ENCODE results near the gene MASP2. TPM values are rescaled to one million over a fixed set of nuclear protein-coding genes. Genes with fewer than 3 reads are reported as not detected.

The MASP2 gene
- total RNA-seq, 4 donors from 2014 or later = not detected

DNA sequence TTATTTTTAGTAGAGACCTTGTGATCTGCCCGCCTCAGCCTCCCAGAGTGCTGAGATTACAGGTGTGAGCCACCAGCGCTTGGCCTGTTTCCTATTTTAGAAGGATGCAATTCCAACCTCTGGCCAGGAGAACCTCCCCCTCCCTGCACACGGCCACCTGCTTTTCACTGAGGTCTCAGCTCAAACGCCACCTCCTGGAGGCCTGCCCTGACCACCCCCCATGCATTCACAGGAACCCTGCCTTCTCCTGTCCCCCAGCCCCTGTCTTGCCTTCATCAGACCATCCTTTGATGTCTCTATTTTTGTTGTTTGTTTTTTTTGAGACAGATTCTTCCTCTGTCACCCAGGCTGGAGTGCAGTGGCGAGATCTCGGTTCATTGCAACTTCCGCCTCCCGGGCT is 10.4 kb upstream of the MASP2 start:
- Histone ChIP-seq H3K27me3 (no peaks in the 10 kb centered on the region), H3K36me3 (peaks cover 18 to 23% of the 10 kb centered on the region in 2 donors), H3K27ac (no peak overlapping the region), H3K4me3 (replicated peaks in 1 of 3) (no peak overlapping the region), H3K4me1 (peaks cover 12 to 17% of the 10 kb centered on the region in 2 donors), H3K9me3 (no peaks in the 10 kb centered on the region)
- 92 to 94% methylated on average over 8 of the region's 8 CpGs for WGBS, 2 donors
- TF ChIP-seq, protein P1, sequence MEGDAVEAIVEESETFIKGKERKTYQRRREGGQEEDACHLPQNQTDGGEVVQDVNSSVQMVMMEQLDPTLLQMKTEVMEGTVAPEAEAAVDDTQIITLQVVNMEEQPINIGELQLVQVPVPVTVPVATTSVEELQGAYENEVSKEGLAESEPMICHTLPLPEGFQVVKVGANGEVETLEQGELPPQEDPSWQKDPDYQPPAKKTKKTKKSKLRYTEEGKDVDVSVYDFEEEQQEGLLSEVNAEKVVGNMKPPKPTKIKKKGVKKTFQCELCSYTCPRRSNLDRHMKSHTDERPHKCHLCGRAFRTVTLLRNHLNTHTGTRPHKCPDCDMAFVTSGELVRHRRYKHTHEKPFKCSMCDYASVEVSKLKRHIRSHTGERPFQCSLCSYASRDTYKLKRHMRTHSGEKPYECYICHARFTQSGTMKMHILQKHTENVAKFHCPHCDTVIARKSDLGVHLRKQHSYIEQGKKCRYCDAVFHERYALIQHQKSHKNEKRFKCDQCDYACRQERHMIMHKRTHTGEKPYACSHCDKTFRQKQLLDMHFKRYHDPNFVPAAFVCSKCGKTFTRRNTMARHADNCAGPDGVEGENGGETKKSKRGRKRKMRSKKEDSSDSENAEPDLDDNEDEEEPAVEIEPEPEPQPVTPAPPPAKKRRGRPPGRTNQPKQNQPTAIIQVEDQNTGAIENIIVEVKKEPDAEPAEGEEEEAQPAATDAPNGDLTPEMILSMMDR (IDR thresholded peaks at IDR 0.05) = no peak
- TF ChIP-seq POLR2A (IDR thresholded peaks at IDR 0.05) = no peak
- intact Hi-C loops (cut with DNase I) = no loop called here
- DNase-seq = no peak

DNA sequence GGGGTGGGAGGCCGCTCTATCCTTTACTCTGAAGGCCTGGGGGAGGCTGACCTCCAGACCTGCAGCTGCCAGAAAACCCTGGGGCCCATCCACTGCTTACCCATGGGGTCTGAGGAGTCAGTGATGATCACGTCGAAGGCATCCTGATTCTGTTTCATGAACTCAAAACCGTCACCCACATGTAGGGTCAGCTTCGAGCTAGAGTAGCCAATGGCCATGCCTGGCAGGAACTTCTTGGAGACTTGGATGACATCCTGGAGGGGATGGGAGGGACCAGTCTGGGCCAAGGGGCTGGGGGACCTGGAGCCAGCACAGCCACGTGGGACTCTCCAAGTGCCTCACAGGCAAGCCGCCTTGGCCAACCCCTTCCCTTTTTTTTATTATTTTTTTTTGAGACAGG is 9.5 kb upstream of the MASP2 start:
- Histone ChIP-seq H3K4me3 (replicated peaks in 1 of 3) (no peak overlapping the region), H3K27ac (no peak overlapping the region), H3K27me3 (no peaks in the 10 kb centered on the region), H3K36me3 (peaks cover 18 to 23% of the 10 kb centered on the region in 2 donors), H3K9me3 (no peaks in the 10 kb centered on the region), H3K4me1 (peaks cover 12 to 17% of the 10 kb centered on the region in 2 donors)
- intact Hi-C loops (cut with DNase I) = no loop called here
- 94 to 96% methylated on average over 5 to 7 of the region's 7 CpGs for WGBS, 2 donors
- DNase-seq = no peak
- TF ChIP-seq POLR2A (IDR thresholded peaks at IDR 0.05) = no peak
- TF ChIP-seq, protein P1 (IDR thresholded peaks at IDR 0.05) = no peak

DNA sequence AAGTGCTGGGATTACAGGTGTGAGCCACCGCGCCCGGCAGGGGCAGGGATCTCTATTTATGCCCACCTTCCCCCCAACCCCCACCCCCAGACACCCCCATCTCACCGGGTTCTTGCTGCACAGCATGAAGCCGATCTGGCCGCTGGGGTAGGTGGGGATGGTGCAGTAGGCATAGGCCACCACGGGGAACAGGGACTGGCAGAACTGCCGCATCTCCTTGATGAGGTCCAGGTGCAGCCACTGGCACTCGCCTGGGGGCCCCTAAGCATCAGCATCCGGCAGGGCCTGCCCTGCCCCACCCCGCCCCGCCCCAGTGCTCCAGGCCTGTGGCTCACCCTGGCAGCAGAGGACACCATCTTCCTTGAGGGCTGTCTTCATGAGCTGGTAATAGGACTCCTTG is 8.6 kb upstream of the MASP2 start:
- WGBS, 2 donors = 95 to 96% methylated on average over 9 to 11 of the region's 12 CpGs
- H3K27ac ChIP-seq = no peak overlapping the region
- H3K9me3 ChIP-seq = no peaks in the 10 kb centered on the region
- no peak for DNase-seq
- no peak overlapping the region for H3K4me3 ChIP-seq (replicated peaks in 1 of 3)
- peaks cover 18 to 23% of the 10 kb centered on the region in 2 donors for H3K36me3 ChIP-seq
- H3K4me1 ChIP-seq = peaks cover 8 to 9% of the 10 kb centered on the region in 2 donors
- intact Hi-C loops (cut with DNase I) = no loop called here
- TF ChIP-seq, protein P1 (IDR thresholded peaks at IDR 0.05) = no peak
- no peak for TF ChIP-seq POLR2A (IDR thresholded peaks at IDR 0.05)
- no peaks in the 10 kb centered on the region for H3K27me3 ChIP-seq

DNA sequence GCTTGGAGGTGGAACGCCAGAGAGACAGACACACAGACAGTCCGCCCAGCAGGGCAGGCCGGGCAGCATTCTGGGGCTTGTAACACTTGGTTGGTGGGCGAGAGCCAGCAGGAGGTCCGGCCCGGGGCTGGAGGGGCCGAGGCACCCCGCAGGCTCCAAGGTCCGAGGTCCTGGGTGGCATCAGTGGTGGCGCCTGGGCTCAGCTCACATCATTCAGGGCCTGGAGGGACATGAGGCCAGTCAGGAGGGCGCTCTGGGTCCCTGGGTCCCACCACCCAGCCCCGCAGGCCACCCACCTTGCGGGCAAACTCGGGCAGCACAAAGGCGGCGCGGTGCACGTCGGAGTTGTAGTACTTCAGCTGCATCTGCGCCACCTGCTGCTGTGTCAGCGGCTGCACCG is 7.6 kb upstream of the MASP2 start:
- peaks cover 6 to 7% of the 10 kb centered on the region in 2 donors for H3K4me1 ChIP-seq
- H3K4me3 ChIP-seq (replicated peaks in 1 of 3) = no peak overlapping the region
- intact Hi-C loops (cut with DNase I) = no loop called here
- TF ChIP-seq, protein P1 (IDR thresholded peaks at IDR 0.05) = no peak
- TF ChIP-seq POLR2A (IDR thresholded peaks at IDR 0.05) = no peak
- DNase-seq = no peak
- no peaks in the 10 kb centered on the region for H3K9me3 ChIP-seq
- WGBS, 2 donors = 89 to 91% methylated on average over 18 to 20 of the region's 22 CpGs
- H3K36me3 ChIP-seq = peaks cover 18 to 23% of the 10 kb centered on the region in 2 donors
- no peaks in the 10 kb centered on the region for H3K27me3 ChIP-seq
- H3K27ac ChIP-seq = no peak overlapping the region

DNA sequence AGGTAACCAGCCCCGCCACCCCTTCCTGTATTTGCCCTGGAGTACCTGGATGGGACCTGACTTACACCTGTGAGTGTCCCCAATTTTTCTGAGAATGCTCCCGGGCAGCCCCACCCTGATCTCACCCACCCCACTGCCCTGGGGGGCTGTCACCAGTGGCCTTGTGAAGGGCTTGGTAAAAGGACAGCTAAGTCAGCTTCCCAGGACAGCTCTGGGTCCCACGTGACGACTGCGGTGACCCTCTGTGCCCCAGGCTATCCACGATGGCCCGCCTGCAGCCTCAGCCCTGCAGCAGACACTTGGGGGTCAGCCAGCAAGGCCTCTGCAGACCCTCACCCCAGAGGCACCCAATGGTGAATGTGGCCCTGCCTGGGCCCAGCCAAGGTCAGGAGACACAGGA is 7.1 kb upstream of the MASP2 start:
- 90 to 92% methylated on average over 2 to 7 of the region's 7 CpGs for WGBS, 2 donors
- peaks cover 18 to 23% of the 10 kb centered on the region in 2 donors for H3K36me3 ChIP-seq
- peaks cover 6% of the 10 kb centered on the region in 2 donors for H3K4me1 ChIP-seq
- no peaks in the 10 kb centered on the region for H3K27me3 ChIP-seq
- intact Hi-C loops (cut with DNase I) = no loop called here
- no peak for TF ChIP-seq POLR2A (IDR thresholded peaks at IDR 0.05)
- no peaks in the 10 kb centered on the region for H3K9me3 ChIP-seq
- DNase-seq = no peak
- no peak overlapping the region for H3K4me3 ChIP-seq (replicated peaks in 1 of 3)
- H3K27ac ChIP-seq = no peak overlapping the region

DNA sequence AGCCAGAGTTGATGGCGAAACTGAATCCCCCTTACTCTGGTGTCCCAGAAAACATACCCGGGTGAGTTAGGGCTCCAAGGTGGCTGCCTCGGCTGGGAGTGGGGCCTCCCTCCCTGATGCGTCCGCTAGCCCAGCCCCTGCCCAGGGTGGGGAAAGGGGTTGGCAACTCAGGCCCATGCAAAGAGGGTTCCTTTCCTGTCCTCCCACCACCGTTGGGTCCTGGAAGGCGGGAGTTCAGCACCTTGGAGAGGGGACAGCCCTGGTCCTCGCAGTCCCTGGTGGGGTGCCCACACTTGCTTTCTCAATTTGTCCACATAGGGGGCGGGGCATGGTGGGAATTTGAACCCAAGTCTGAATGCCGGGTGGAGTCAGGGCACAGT is 6.7 kb upstream of the MASP2 start:
- TF ChIP-seq, protein P1 (IDR thresholded peaks at IDR 0.05) = no peak
- TF ChIP-seq POLR2A (IDR thresholded peaks at IDR 0.05) = no peak
- WGBS, 2 donors = 60 to 69% methylated on average over 9 of the region's 10 CpGs
- intact Hi-C loops (cut with DNase I) = no loop called here
- no peaks in the 10 kb centered on the region for H3K9me3 ChIP-seq
- no peak overlapping the region for H3K4me3 ChIP-seq (replicated peaks in 1 of 3)
- H3K27me3 ChIP-seq = no peaks in the 10 kb centered on the region
- H3K27ac ChIP-seq = no peak overlapping the region
- peaks cover 18 to 23% of the 10 kb centered on the region in 2 donors for H3K36me3 ChIP-seq
- H3K4me1 ChIP-seq = peaks cover 2% of the 10 kb centered on the region in 2 donors
- no peak for DNase-seq

All from thyroid gland (tissue), 4 donors.